ENCODE measurements around the gene ABCC1. TPM values are rescaled to one million over a fixed set of nuclear protein-coding genes. Genes with fewer than 3 reads are reported as not detected.

Gene ABCC1
- total RNA-seq, 1 donor from 2014 or later = 17.0 TPM

- H3K4me3 ChIP-seq = no peak overlapping the region
- peaks cover 84% of the 10 kb centered on the region for H3K36me3 ChIP-seq
- no peaks in the 10 kb centered on the region for H3K9me3 ChIP-seq (replicated peaks)
- H3K4me1 ChIP-seq = no peaks in the 10 kb centered on the region
- H3K27ac ChIP-seq (replicated peaks) = no peak overlapping the region
- no peaks in the 10 kb centered on the region for H3K27me3 ChIP-seq (ENCODE audit: low read depth)
- DNase-seq = no peak
- no peak for TF ChIP-seq CTCF (IDR thresholded peaks at IDR 0.05; ENCODE audit: borderline replicate concordance)
- intact Hi-C loops (cut with micrococcal nuclease) = no loop called here
Measured at GRCh38 chr16:16139061-16139460, 189.6 kb downstream of the ABCC1 start.

- Histone ChIP-seq H3K36me3 (peaks cover 82% of the 10 kb centered on the region), H3K27ac (replicated peaks) (no peak overlapping the region), H3K9me3 (replicated peaks) (no peaks in the 10 kb centered on the region), H3K4me3 (no peak overlapping the region), H3K4me1 (no peaks in the 10 kb centered on the region), H3K27me3 (ENCODE audit: low read depth) (no peaks in the 10 kb centered on the region)
- intact Hi-C loops (cut with micrococcal nuclease) = no loop called here
- DNase-seq = no peak
- TF ChIP-seq CTCF (IDR thresholded peaks at IDR 0.05; ENCODE audit: borderline replicate concordance) = no peak
Measured at GRCh38 chr16:16139806-16140205, 190.4 kb downstream of the ABCC1 start.

DNA sequence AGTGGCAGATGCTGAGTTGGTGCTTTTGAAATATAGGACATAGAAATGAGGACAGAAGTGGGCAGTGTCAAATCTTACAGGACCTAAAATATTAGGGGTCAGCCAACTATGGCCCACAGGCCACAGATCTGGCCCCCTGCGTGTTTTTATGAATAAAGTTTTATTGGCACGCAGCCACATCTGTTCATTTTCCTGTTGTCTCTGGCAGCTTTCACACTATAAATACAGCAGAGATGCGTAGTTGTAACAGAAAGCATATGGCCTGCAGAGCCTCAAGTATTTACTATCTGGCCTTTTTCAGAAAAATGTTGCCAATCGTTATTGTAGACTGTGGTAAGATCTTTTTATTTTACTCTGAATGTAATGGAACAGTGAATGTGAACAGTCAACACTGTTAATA, 191.1 kb downstream of the ABCC1 start:
- DNase-seq = no peak
- intact Hi-C loops (cut with micrococcal nuclease) = no loop called here
- Histone ChIP-seq H3K27ac (replicated peaks) (no peak overlapping the region), H3K27me3 (ENCODE audit: low read depth) (no peaks in the 10 kb centered on the region), H3K4me1 (no peaks in the 10 kb centered on the region), H3K36me3 (peaks cover 75% of the 10 kb centered on the region), H3K9me3 (replicated peaks) (no peaks in the 10 kb centered on the region), H3K4me3 (no peak overlapping the region)
- TF ChIP-seq CTCF (IDR thresholded peaks at IDR 0.05; ENCODE audit: borderline replicate concordance) = no peak

DNA sequence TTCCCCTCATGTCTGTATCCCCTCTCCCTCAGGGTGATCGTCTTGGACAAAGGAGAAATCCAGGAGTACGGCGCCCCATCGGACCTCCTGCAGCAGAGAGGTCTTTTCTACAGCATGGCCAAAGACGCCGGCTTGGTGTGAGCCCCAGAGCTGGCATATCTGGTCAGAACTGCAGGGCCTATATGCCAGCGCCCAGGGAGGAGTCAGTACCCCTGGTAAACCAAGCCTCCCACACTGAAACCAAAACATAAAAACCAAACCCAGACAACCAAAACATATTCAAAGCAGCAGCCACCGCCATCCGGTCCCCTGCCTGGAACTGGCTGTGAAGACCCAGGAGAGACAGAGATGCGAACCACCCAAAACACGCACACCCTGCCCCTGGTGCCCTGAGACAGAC, 191.7 kb downstream of the ABCC1 start:
- DNase-seq = no peak

DNA sequence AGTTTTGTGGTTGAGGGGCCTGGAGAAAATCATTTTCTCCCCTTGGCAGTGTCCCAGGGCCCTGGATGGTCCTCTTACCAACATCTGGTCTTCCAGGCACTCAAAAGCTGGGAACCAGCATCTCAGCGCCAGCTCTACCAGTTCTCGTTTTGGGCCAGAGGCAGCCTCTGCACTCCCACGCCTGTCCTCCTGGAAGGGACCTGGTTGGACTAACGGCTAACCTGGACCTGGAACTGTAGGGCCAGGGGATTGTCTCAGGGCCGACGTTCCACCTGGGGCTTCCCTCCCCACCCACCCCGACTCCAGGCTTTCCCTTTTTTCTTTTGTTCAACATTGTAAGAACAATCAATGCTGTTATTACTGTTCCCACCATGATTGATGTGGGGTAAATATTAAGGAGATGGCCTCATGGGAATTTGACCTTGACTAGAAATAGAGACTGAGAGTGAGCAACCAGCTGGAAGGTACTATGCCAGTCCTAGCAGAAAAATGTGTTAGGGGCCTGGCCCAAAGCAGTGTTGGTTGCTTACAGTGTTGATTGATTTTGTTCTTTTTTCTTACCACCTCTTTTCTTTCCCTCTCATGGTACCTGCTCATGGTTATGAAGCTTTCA, 192.5 kb downstream of the ABCC1 start:
- Histone ChIP-seq H3K4me1 (peaks cover 7% of the 10 kb centered on the region), H3K27ac (replicated peaks) (no peak overlapping the region), H3K36me3 (peaks cover 61% of the 10 kb centered on the region), H3K4me3 (no peak overlapping the region), H3K9me3 (replicated peaks) (no peaks in the 10 kb centered on the region), H3K27me3 (ENCODE audit: low read depth) (no peaks in the 10 kb centered on the region)
- intact Hi-C loops (cut with micrococcal nuclease) = no loop called here
- no peak for TF ChIP-seq CTCF (IDR thresholded peaks at IDR 0.05; ENCODE audit: borderline replicate concordance)
- DNase-seq = no peak

More for the DNA sequence above, 191.7 kb downstream of the ABCC1 start:
- no peaks in the 10 kb centered on the region for H3K27me3 ChIP-seq (ENCODE audit: low read depth)
- H3K4me1 ChIP-seq = no peaks in the 10 kb centered on the region
- H3K27ac ChIP-seq (replicated peaks) = no peak overlapping the region
- no peaks in the 10 kb centered on the region for H3K9me3 ChIP-seq (replicated peaks)
- peaks cover 69% of the 10 kb centered on the region for H3K36me3 ChIP-seq
- intact Hi-C loops (cut with micrococcal nuclease) = no loop called here
- no peak overlapping the region for H3K4me3 ChIP-seq
- TF ChIP-seq CTCF (IDR thresholded peaks at IDR 0.05; ENCODE audit: borderline replicate concordance) = no peak

Measured in left ventricle myocardium inferior (tissue), 1 donor.